HepG2 (cell line): ENCODE data around the gene SYNE1. TPM values are rescaled to one million over a fixed set of nuclear protein-coding genes. Genes with fewer than 3 reads are reported as not detected.

Source experiments
- ARNT2 ChIP-seq: sonication (generic); formaldehyde crosslinking; IDR thresholded peaks from 2 replicates; pipeline ENCODE4 v1.8.0; 2022; ENCODE audit warnings: mild to moderate bottlenecking, low read depth, missing genetic modification reagents, moderate library complexity
- CEBPG ChIP-seq: IDR thresholded peaks from 2 replicates; pipeline ENCODE4 v1.6.1; 2016
- FOXC1 ChIP-seq: sonication (generic); formaldehyde crosslinking; IDR thresholded peaks from 2 replicates; pipeline ENCODE4 v1.8.0; 2022; ENCODE audit warnings: mild to moderate bottlenecking, missing genetic modification reagents, borderline replicate concordance
- GATAD2A ChIP-seq: IDR thresholded peaks from 2 replicates; pipeline ENCODE4 v1.6.1; 2016
- HNF4G ChIP-seq, 2 experiments: sonication (generic) in 1 of 2; formaldehyde crosslinking in 1 of 2; IDR thresholded peaks; 2 replicates each; pipeline versions ENCODE4 v1.4.0 to v1.6.1; 2011 to 2020; ENCODE audit warnings: borderline replicate concordance in 2 of 2, low read depth in 2 of 2, mild to moderate bottlenecking in 2 of 2, low read length in 1 of 2, missing genetic modification reagents in 1 of 2, moderate library complexity in 1 of 2
- MYC ChIP-seq: sonication (generic); formaldehyde crosslinking; IDR thresholded peaks from 2 replicates; pipeline ENCODE4 v1.9.0; 2021; ENCODE audit warnings: missing genetic modification reagents, borderline replicate concordance
- PAF1 ChIP-seq: IDR thresholded peaks from 2 replicates; pipeline ENCODE4 v1.6.1; 2016; ENCODE audit warnings: missing genetic modification reagents, missing compliant biosample characterization
- SMC3 ChIP-seq: IDR thresholded peaks from 2 replicates; pipeline ENCODE4 v1.6.1; 2011; ENCODE audit warnings: low read length, improper control_type of control experiment
- SP140L ChIP-seq: sonication (generic); formaldehyde crosslinking; IDR thresholded peaks from 2 replicates; pipeline ENCODE4 v1.4.0; 2020; ENCODE audit warnings: missing genetic modification reagents, borderline replicate concordance
- TEF ChIP-seq: sonication (generic); formaldehyde crosslinking; IDR thresholded peaks from 2 replicates; pipeline ENCODE4 v1.5.0; 2020; ENCODE audit warnings: missing genetic modification reagents
- ZC3H13 ChIP-seq: sonication (generic); formaldehyde crosslinking; IDR thresholded peaks from 2 replicates; pipeline ENCODE4 v1.8.1; 2023; ENCODE audit warnings: mild to moderate bottlenecking, missing genetic modification reagents, moderate library complexity
- ZFYVE20 ChIP-seq: sonication (generic); formaldehyde crosslinking; IDR thresholded peaks from 2 replicates; pipeline ENCODE4 v1.8.0; 2023; ENCODE audit warnings: low read depth, mild to moderate bottlenecking, moderate library complexity, missing genetic modification reagents, borderline replicate concordance
- ZNF207 ChIP-seq: fragments of 450-650 bp; IDR thresholded peaks from 2 replicates; pipeline ENCODE4 v1.6.1; 2016; ENCODE audit warnings: antibody characterized with exemption, borderline replicate concordance
- ZNF570 ChIP-seq: sonication (generic); formaldehyde crosslinking; IDR thresholded peaks from 2 replicates; pipeline ENCODE4 v1.4.0; 2020; ENCODE audit warnings: mild to moderate bottlenecking, missing genetic modification reagents, borderline replicate concordance
- ZNF644 ChIP-seq: IDR thresholded peaks from 2 replicates; pipeline ENCODE4 v1.6.1; 2016; ENCODE audit warnings: low read depth
- polyA plus RNA-seq, 8 experiments: library from polyadenylated mRNA; depleted of rRNA in 3 of 8; stranded (reverse) in 7 of 8; unstranded in 1 of 8; fragments of >200 nt; fragmentation: Illumina TruSeq in 4 of 8; extraction: Trizol in 4 of 8; gene quantifications; 2 replicates each; pipeline versions ENCODE4 v1.2.1 to v1.2.3, GENCODE V29; 2011 to 2016; ENCODE audit warnings: low read depth in 4 of 8, missing spikeins in 1 of 8, mixed read lengths in 1 of 8; ENCODE audit not compliant: insufficient read depth in 1 of 8
- total RNA-seq, 5 experiments: library from RNA; depleted of rRNA; stranded (reverse); fragments of >200 nt; fragmentation: Illumina TruSeq; extraction: Trizol; gene quantifications; 2 replicates each; pipeline ENCODE4 v1.2.3, GENCODE V29; 2016; ENCODE audit warnings: low read depth in 1 of 5
- TF ChIP-seq, protein P1 (sequence below), 2 experiments: sonication (generic) in 1 of 2; formaldehyde crosslinking in 1 of 2; IDR thresholded peaks; 2 replicates each; pipeline versions ENCODE4 v1.5.1 to v1.6.1; 2011 to 2020; ENCODE audit warnings: borderline replicate concordance in 1 of 2, low read depth in 1 of 2, low read length in 1 of 2, mild to moderate bottlenecking in 1 of 2, missing genetic modification reagents in 1 of 2, moderate library complexity in 1 of 2
- TF ChIP-seq, protein P2 (sequence below): sonication (generic); formaldehyde crosslinking; IDR thresholded peaks from 2 replicates; pipeline ENCODE4 v1.5.0; 2020; ENCODE audit warnings: mild to moderate bottlenecking, missing genetic modification reagents, borderline replicate concordance
- TF ChIP-seq, protein P3 (sequence below): IDR thresholded peaks from 2 replicates; pipeline ENCODE4 v1.6.1; 2012; ENCODE audit warnings: low read length, improper control_type of control experiment
- TF ChIP-seq, protein P4 (sequence below): fragments of 450-650 bp; IDR thresholded peaks from 2 replicates; pipeline ENCODE4 v1.6.1; 2017

Gene SYNE1
- total and polyA plus RNA-seq, 2 of the 13 experiments (the other 11 are each of a cell fraction or from before 2014, with no cell fraction given), result 5.5 to 15.9 TPM

- TF ChIP-seq, protein P1, sequence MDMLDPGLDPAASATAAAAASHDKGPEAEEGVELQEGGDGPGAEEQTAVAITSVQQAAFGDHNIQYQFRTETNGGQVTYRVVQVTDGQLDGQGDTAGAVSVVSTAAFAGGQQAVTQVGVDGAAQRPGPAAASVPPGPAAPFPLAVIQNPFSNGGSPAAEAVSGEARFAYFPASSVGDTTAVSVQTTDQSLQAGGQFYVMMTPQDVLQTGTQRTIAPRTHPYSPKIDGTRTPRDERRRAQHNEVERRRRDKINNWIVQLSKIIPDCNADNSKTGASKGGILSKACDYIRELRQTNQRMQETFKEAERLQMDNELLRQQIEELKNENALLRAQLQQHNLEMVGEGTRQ (IDR thresholded peaks at IDR 0.05; ENCODE audit: low read depth, low read length), result no peak
- TF ChIP-seq, protein P1 (CRISPR knock-in tag; IDR thresholded peaks at IDR 0.05; ENCODE audit: borderline replicate concordance), result no peak
- TF ChIP-seq, protein P2, sequence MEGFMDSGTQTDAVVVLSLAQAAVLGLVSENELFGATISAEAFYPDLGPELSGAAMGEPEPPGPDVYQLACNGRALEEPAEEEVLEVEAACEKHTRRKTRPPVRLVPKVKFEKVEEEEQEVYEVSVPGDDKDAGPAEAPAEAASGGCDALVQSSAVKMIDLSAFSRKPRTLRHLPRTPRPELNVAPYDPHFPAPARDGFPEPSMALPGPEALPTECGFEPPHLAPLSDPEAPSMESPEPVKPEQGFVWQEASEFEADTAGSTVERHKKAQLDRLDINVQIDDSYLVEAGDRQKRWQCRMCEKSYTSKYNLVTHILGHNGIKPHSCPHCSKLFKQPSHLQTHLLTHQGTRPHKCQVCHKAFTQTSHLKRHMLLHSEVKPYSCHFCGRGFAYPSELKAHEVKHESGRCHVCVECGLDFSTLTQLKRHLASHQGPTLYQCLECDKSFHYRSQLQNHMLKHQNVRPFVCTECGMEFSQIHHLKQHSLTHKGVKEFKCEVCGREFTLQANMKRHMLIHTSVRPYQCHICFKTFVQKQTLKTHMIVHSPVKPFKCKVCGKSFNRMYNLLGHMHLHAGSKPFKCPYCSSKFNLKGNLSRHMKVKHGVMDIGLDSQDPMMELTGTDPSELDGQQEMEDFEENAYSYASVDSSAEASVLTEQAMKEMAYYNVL, result peak; percentile 33; the same call in 1 of the 2 replicates
- no peak for TF ChIP-seq MYC (CRISPR knock-in tag)
- TF ChIP-seq PAF1 (CRISPR knock-in tag), result no peak
- TF ChIP-seq SMC3, result 0 out of 2 replicates have a peak, but pooled peaks have one; percentile 24
- peak; percentile 44 for TF ChIP-seq CEBPG (CRISPR knock-in tag)
- TF ChIP-seq FOXC1 (CRISPR knock-in tag), result no peak
- peak; percentile 67; the same call in 1 of the 2 replicates for TF ChIP-seq HNF4G (IDR thresholded peaks at IDR 0.05; ENCODE audit: borderline replicate concordance, low read depth, low read length)
- no peak for TF ChIP-seq HNF4G (CRISPR knock-in tag; IDR thresholded peaks at IDR 0.05; ENCODE audit: borderline replicate concordance, low read depth)
- peak; percentile 31; the same call in 1 of the 2 replicates for TF ChIP-seq ZNF644 (CRISPR knock-in tag)
- TF ChIP-seq ZNF207, result no peak
- TF ChIP-seq, protein P3, sequence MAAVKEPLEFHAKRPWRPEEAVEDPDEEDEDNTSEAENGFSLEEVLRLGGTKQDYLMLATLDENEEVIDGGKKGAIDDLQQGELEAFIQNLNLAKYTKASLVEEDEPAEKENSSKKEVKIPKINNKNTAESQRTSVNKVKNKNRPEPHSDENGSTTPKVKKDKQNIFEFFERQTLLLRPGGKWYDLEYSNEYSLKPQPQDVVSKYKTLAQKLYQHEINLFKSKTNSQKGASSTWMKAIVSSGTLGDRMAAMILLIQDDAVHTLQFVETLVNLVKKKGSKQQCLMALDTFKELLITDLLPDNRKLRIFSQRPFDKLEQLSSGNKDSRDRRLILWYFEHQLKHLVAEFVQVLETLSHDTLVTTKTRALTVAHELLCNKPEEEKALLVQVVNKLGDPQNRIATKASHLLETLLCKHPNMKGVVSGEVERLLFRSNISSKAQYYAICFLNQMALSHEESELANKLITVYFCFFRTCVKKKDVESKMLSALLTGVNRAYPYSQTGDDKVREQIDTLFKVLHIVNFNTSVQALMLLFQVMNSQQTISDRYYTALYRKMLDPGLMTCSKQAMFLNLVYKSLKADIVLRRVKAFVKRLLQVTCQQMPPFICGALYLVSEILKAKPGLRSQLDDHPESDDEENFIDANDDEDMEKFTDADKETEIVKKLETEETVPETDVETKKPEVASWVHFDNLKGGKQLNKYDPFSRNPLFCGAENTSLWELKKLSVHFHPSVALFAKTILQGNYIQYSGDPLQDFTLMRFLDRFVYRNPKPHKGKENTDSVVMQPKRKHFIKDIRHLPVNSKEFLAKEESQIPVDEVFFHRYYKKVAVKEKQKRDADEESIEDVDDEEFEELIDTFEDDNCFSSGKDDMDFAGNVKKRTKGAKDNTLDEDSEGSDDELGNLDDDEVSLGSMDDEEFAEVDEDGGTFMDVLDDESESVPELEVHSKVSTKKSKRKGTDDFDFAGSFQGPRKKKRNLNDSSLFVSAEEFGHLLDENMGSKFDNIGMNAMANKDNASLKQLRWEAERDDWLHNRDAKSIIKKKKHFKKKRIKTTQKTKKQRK, result no peak
- 0 out of 2 replicates have a peak, but pooled peaks have one; percentile 31 for TF ChIP-seq GATAD2A (CRISPR knock-in tag)
- TF ChIP-seq ARNT2 (CRISPR knock-in tag), result no peak
- TF ChIP-seq, protein P4, sequence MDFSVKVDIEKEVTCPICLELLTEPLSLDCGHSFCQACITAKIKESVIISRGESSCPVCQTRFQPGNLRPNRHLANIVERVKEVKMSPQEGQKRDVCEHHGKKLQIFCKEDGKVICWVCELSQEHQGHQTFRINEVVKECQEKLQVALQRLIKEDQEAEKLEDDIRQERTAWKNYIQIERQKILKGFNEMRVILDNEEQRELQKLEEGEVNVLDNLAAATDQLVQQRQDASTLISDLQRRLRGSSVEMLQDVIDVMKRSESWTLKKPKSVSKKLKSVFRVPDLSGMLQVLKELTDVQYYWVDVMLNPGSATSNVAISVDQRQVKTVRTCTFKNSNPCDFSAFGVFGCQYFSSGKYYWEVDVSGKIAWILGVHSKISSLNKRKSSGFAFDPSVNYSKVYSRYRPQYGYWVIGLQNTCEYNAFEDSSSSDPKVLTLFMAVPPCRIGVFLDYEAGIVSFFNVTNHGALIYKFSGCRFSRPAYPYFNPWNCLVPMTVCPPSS, result no peak
- no peak for TF ChIP-seq ZNF570 (CRISPR knock-in tag)
- TF ChIP-seq ZC3H13, result no peak
- no peak for TF ChIP-seq TEF
- no peak for TF ChIP-seq ZFYVE20 (CRISPR knock-in tag)
- TF ChIP-seq SP140L (CRISPR knock-in tag), result no peak
Observed at GRCh38 chr6:152241013-152241766, 396.0 kb downstream of the SYNE1 start (continued).
